ENCODE data around the gene ST8SIA6.
"Not testable (repeated sequence)": the region's sequence is repeated elsewhere in the genome, so short reads cannot be mapped to it uniquely, and the experiment has no call there.

- TF ChIP-seq CTCF (IDR thresholded peaks at IDR 0.05; ENCODE audit: low read depth, low read length); EZH2phosphoT487 (IDR thresholded peaks at IDR 0.05; ENCODE audit: low read depth): not testable (repeated sequence)
Observed at GRCh38 chr10:17499014-17499413, 44.6 kb upstream of the ST8SIA6 start.
